ENCODE data around the gene CUX1.

- TF ChIP-seq EP300 (IDR thresholded peaks at IDR 0.05; ENCODE audit: borderline replicate concordance) (no peak), CEBPB (IDR thresholded peaks at IDR 0.05) (no peak), USF1 (IDR thresholded peaks at IDR 0.05) (no peak), EGR1 (IDR thresholded peaks at IDR 0.05) (no peak), NFIC (IDR thresholded peaks at IDR 0.05) (no peak), MAX (IDR thresholded peaks at IDR 0.05) (no peak), RAD21 (IDR thresholded peaks at IDR 0.05; ENCODE audit: low read depth) (no peak), YY1 (IDR thresholded peaks at IDR 0.05; ENCODE audit: low read depth) (no peak), FOXM1 (IDR thresholded peaks at IDR 0.05; ENCODE audit: borderline replicate concordance, low read depth) (no peak), TAF1 (IDR thresholded peaks at IDR 0.05; ENCODE audit: low read depth) (no peak), REST (IDR thresholded peaks at IDR 0.05; ENCODE audit: low read depth) (no peak), ZBTB7A (IDR thresholded peaks at IDR 0.05; ENCODE audit: low read depth) (no peak), TEAD4 (IDR thresholded peaks at IDR 0.05) (no peak)
These were observed 52.5 kb downstream of the CUX1 start for GRCh38 chr7:101869901-101870290.
